NT2/D1 (cell line): ENCODE data around the gene KDR.

ENCODE experiments used
- DNase-seq: peaks from one replicate; pipeline ENCODE4 v3.0.0-alpha.2; 2011; ENCODE audit warnings: low read depth, low spot score
- H3K27me3 ChIP-seq: 2 replicates; pipeline ENCODE4 v1.6.0; 2011; ENCODE audit warnings: mild to moderate bottlenecking; ENCODE audit not compliant: insufficient read length, insufficient read depth
- H3K36me3 ChIP-seq: 2 replicates; pipeline ENCODE4 v1.6.1; 2011; ENCODE audit warnings: mild to moderate bottlenecking, low read length, mixed read lengths; ENCODE audit not compliant: insufficient read depth, insufficient read length
- H3K4me1 ChIP-seq: 2 replicates; pipeline ENCODE4 v1.5.1; 2011; ENCODE audit not compliant: insufficient read depth, insufficient read length
- H3K4me3 ChIP-seq: 2 replicates; pipeline ENCODE4 v1.5.1; 2011; ENCODE audit warnings: low read depth; ENCODE audit not compliant: insufficient read length
- H3K9ac ChIP-seq: 2 replicates; pipeline ENCODE4 v1.6.0; 2011; ENCODE audit warnings: low read depth; ENCODE audit not compliant: insufficient read length
- H3K9me3 ChIP-seq: 2 replicates; pipeline ENCODE4 v1.5.1; 2011; ENCODE audit warnings: mild to moderate bottlenecking, low read length; ENCODE audit not compliant: insufficient read depth
- SUZ12 ChIP-seq: IDR thresholded peaks from 2 replicates; pipeline ENCODE4 v1.6.1; 2011; ENCODE audit not compliant: insufficient read length, insufficient read depth; ENCODE audit errors: extremely low read depth
- YY1 ChIP-seq: IDR thresholded peaks from 2 replicates; pipeline ENCODE4 v1.6.1; 2011; ENCODE audit not compliant: insufficient read length, insufficient read depth
- ZNF274 ChIP-seq: IDR thresholded peaks from 2 replicates; pipeline ENCODE4 v1.6.1; 2011; ENCODE audit warnings: mild to moderate bottlenecking, low read depth, low read length

KDR gene

DNA sequence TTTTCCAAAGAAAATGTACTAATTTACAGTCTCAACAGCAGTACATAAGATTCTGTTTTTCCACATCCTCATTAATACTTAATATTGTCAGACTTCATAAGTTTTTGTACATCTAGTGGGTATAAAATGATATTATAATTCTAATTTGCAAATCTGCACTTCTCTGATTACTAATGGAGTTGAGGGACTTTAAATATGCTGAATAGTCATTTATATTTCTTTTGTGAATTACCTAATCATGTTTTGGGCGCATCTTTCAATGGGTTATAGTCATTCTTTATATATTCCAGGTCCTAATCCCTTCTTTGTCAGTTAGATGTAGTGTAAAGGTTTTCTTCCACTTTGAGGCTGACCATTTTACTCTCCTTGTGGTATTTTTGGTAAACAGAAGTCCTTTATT lies 96.1 kb downstream of the KDR start:
- Histone ChIP-seq H3K4me3 (no peak overlapping the region), H3K9me3 (no peaks in the 10 kb centered on the region), H3K27me3 (no peaks in the 10 kb centered on the region), H3K36me3 (no peaks in the 10 kb centered on the region), H3K4me1 (peaks cover 2% of the 10 kb centered on the region), H3K9ac (no peak overlapping the region)
- TF ChIP-seq SUZ12 (no peak), ZNF274 (no peak), YY1 (no peak)
- no peak for DNase-seq
